GM19455 (cell line): ENCODE results near the gene TPRG1.
A peak's percentile ranks its signal among the peaks of the same experiment; 100 is the strongest.

Experiments
- ATAC-seq: cut with Tn5 transposase; IDR thresholded peaks from one replicate; pipeline ENCODE4 v1.9.1; 2021; ENCODE audit not compliant: unreplicated experiment

TPRG1 gene

GRCh38 chr3:189227249-189227648, 55.5 kb downstream of the TPRG1 start:
- no peak for ATAC-seq

- ATAC-seq, result no peak
Observed at GRCh38 chr3:189229196-189229828, 57.5 kb downstream of the TPRG1 start.

GRCh38 chr3:189232790-189233189, 61.0 kb downstream of the TPRG1 start:
- ATAC-seq, result no peak

GRCh38 chr3:189233225-189233858, 61.6 kb downstream of the TPRG1 start:
- ATAC-seq, result no peak

GRCh38 chr3:189235214-189235613, 63.4 kb downstream of the TPRG1 start:
- ATAC-seq, result no peak

- no peak for ATAC-seq
Observed at GRCh38 chr3:189236352-189236751, 64.6 kb downstream of the TPRG1 start.

GRCh38 chr3:189237526-189237925, 65.8 kb downstream of the TPRG1 start:
- ATAC-seq, result no peak

GRCh38 chr3:189238071-189238470, 66.3 kb downstream of the TPRG1 start:
- no peak for ATAC-seq

- ATAC-seq, result no peak
Observed at GRCh38 chr3:189239616-189240015, 67.8 kb downstream of the TPRG1 start.

- no peak for ATAC-seq
Observed at GRCh38 chr3:189249987-189250386, 78.2 kb downstream of the TPRG1 start.

GRCh38 chr3:189258261-189258660, 86.5 kb downstream of the TPRG1 start:
- no peak for ATAC-seq

- ATAC-seq, result no peak
Observed at GRCh38 chr3:189260556-189261493, 89.1 kb downstream of the TPRG1 start.

- ATAC-seq, result no peak
Observed at GRCh38 chr3:189262746-189263145, 91.0 kb downstream of the TPRG1 start.

GRCh38 chr3:189267981-189268613, 96.3 kb downstream of the TPRG1 start:
- ATAC-seq, result no peak

- no peak for ATAC-seq
Observed at GRCh38 chr3:189269365-189269764, 97.6 kb downstream of the TPRG1 start.

- peak; percentile 62 for ATAC-seq
Observed at GRCh38 chr3:189270248-189270832, 98.6 kb downstream of the TPRG1 start.

GRCh38 chr3:189272500-189273119, 100.8 kb downstream of the TPRG1 start:
- ATAC-seq, result no peak

- no peak for ATAC-seq
Observed at GRCh38 chr3:189273736-189274135, 102.0 kb downstream of the TPRG1 start.

GRCh38 chr3:189275182-189275581, 103.4 kb downstream of the TPRG1 start:
- ATAC-seq, result no peak

GRCh38 chr3:189275852-189276251, 104.1 kb downstream of the TPRG1 start:
- ATAC-seq, result no peak
